Loucy (cell line): Measurements from ENCODE around the gene KNCN.

Experiments
- H2AFZ ChIP-seq: fragments of 200-600 bp; sonication (generic); 2 replicates; pipeline ENCODE4 v1.6.0; 2016; ENCODE audit warnings: antibody characterized with exemption, mild to moderate bottlenecking, low read length, moderate library complexity
- H3F3A ChIP-seq: fragments of 200-600 bp; 2 replicates; pipeline ENCODE4 v1.6.0; 2016; ENCODE audit warnings: antibody characterized with exemption, low read depth, mild to moderate bottlenecking
- H3K27me3 ChIP-seq: fragments of 200-600 bp; sonication (generic); 2 replicates; pipeline ENCODE4 v1.6.1; 2014; ENCODE audit warnings: low read length, mild to moderate bottlenecking; ENCODE audit not compliant: insufficient read depth, poor library complexity, severe bottlenecking
- H3K36me3 ChIP-seq: fragments of 200-600 bp; sonication (generic); 2 replicates; pipeline ENCODE4 v1.6.1; 2016; ENCODE audit warnings: low read length; ENCODE audit not compliant: insufficient read depth
- H3K4me1 ChIP-seq: fragments of 200-600 bp; sonication (generic); 2 replicates; pipeline ENCODE4 v1.5.1; 2014; ENCODE audit warnings: low read length, mild to moderate bottlenecking; ENCODE audit not compliant: insufficient read depth, poor library complexity, severe bottlenecking
- H3K4me2 ChIP-seq: fragments of 200-600 bp; sonication (generic); 2 replicates; pipeline ENCODE4 v1.6.0; 2014; ENCODE audit warnings: antibody characterized with exemption, low read length, low read depth, mild to moderate bottlenecking; ENCODE audit not compliant: poor library complexity, severe bottlenecking
- H3K4me3 ChIP-seq: fragments of 200-600 bp; sonication (generic); 2 replicates; pipeline ENCODE4 v1.5.1; 2014; ENCODE audit warnings: low read length, mild to moderate bottlenecking, mixed read lengths; ENCODE audit not compliant: poor library complexity, severe bottlenecking
- H3K79me2 ChIP-seq: fragments of 200-600 bp; sonication (generic); 2 replicates; pipeline ENCODE4 v1.6.1; 2014; ENCODE audit warnings: low read length; ENCODE audit not compliant: insufficient read depth
- H3K9ac ChIP-seq: fragments of 200-600 bp; sonication (generic); 2 replicates; pipeline ENCODE4 v1.6.0; 2014; ENCODE audit warnings: mild to moderate bottlenecking, low read depth, low read length, moderate library complexity; ENCODE audit not compliant: poor library complexity, severe bottlenecking
- H3K9me2 ChIP-seq: fragments of 200-600 bp; sonication (generic); replicated peaks from 2 replicates; pipeline ENCODE4 v1.6.1; 2016; ENCODE audit warnings: low read depth, low read length, mixed read lengths
- H3K9me3 ChIP-seq: fragments of 200-600 bp; sonication (generic); 2 replicates; pipeline ENCODE4 v1.6.1; 2014; ENCODE audit warnings: mild to moderate bottlenecking, antibody characterized with exemption, low read length, low read depth; ENCODE audit not compliant: insufficient read depth
- H4K20me1 ChIP-seq: fragments of 200-600 bp; sonication (generic); 2 replicates; pipeline ENCODE4 v1.6.0; 2014; ENCODE audit warnings: antibody characterized with exemption, low read length, mild to moderate bottlenecking; ENCODE audit not compliant: insufficient read depth, poor library complexity, severe bottlenecking
- EZH2phosphoT487 ChIP-seq: fragments of 200-600 bp; IDR thresholded peaks from 2 replicates; pipeline ENCODE4 v1.6.1; 2018; ENCODE audit warnings: antibody characterized with exemption, mild to moderate bottlenecking, moderate library complexity, borderline replicate concordance
- TF ChIP-seq, protein P1 (sequence below): fragments of 200-600 bp; sonication (generic); conservative IDR thresholded peaks from 2 replicates; pipeline ENCODE4 v1.5.1; 2014; ENCODE audit warnings: mild to moderate bottlenecking, antibody characterized with exemption, low read length

Gene KNCN

DNA sequence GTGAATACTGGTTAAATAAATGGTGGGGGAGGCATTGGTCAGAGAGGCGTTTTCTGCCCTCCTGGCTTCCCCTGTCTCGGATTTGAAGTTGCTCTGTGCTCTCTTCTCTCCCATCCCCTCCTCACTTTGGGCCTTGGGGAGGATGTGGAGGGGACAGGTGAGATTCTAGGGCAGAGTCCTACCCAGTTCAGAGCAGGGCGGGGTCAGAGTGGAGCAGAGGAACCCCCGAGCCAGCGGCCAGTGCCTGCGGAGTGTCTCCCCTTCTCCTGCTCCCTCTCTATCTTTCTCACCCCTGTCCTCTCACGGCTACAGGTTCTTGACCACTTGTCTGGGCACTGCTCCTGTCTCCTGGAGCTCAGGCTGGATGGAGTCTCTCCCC lies 8.1 kb downstream of the KNCN start:
- Histone ChIP-seq H3K4me2 (no peak overlapping the region), H3K27me3 (no peaks in the 10 kb centered on the region), H2AFZ (no peak overlapping the region)

DNA sequence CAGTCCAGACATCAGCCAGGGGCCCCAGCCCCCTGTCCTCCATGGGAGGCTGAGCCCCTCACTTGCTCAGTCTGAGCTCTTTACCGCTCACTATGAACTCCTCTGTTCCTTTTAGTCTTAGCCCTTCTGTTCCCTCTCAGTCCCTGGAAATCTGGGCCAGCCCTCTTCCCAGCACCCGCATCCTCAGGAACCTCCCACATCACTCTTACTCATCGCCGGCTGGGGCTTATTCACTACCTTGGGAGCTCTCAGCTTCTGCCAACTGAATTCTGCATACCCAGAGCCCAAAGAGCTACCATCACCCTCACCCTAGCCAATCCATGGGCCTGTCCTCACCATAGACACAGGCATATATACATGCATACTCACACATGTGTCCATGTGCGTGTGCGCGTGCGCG lies 11.5 kb downstream of the KNCN start:
- no peak overlapping the region for H3K4me2 ChIP-seq
- no peaks in the 10 kb centered on the region for H3K79me2 ChIP-seq
- H3K27me3 ChIP-seq: no peaks in the 10 kb centered on the region

More for the DNA sequence above, 8.1 kb downstream of the KNCN start:
- Histone ChIP-seq H3K4me3 (no peak overlapping the region), H4K20me1 (no peaks in the 10 kb centered on the region), H3K4me1 (no peaks in the 10 kb centered on the region), H3K36me3 (no peaks in the 10 kb centered on the region), H3F3A (no peaks in the 10 kb centered on the region), H3K79me2 (no peaks in the 10 kb centered on the region), H3K9me3 (no peaks in the 10 kb centered on the region), H3K9me2 (no peaks in the 10 kb centered on the region), H3K9ac (no peak overlapping the region)
- no peak for TF ChIP-seq EZH2phosphoT487
- TF ChIP-seq, protein P1, sequence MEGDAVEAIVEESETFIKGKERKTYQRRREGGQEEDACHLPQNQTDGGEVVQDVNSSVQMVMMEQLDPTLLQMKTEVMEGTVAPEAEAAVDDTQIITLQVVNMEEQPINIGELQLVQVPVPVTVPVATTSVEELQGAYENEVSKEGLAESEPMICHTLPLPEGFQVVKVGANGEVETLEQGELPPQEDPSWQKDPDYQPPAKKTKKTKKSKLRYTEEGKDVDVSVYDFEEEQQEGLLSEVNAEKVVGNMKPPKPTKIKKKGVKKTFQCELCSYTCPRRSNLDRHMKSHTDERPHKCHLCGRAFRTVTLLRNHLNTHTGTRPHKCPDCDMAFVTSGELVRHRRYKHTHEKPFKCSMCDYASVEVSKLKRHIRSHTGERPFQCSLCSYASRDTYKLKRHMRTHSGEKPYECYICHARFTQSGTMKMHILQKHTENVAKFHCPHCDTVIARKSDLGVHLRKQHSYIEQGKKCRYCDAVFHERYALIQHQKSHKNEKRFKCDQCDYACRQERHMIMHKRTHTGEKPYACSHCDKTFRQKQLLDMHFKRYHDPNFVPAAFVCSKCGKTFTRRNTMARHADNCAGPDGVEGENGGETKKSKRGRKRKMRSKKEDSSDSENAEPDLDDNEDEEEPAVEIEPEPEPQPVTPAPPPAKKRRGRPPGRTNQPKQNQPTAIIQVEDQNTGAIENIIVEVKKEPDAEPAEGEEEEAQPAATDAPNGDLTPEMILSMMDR: no peak

DNA sequence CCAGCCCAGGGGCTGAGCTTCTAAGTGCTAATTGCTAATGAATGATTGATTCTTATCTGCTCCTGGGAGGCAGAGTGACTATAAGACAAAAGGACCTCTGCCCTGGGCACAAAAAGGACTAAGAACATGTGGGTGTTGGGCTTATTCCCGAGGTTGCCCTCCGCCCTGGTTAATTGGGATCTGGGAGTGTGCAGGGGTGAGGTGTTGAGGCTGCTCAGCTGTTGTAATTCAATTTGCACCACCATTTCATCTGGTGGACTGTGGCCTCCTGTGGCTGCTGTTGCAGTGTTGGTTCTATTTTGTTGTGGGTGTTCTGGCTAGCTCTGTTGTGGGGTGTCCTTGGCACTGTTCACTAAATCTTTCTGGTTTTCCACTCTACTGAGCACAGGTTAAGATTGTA lies 13.3 kb downstream of the KNCN start:
- H3K9me2 ChIP-seq: no peaks in the 10 kb centered on the region
- no peak overlapping the region for H3K4me2 ChIP-seq
- H3K4me1 ChIP-seq: no peaks in the 10 kb centered on the region
- no peak overlapping the region for H2AFZ ChIP-seq
- H3K27me3 ChIP-seq: no peaks in the 10 kb centered on the region
- no peak overlapping the region for H3K4me3 ChIP-seq
- no peaks in the 10 kb centered on the region for H3K36me3 ChIP-seq
- H4K20me1 ChIP-seq: no peaks in the 10 kb centered on the region
- H3K79me2 ChIP-seq: no peaks in the 10 kb centered on the region
- no peak for TF ChIP-seq EZH2phosphoT487
- TF ChIP-seq, protein P1: no peak
- no peak overlapping the region for H3K9ac ChIP-seq
- H3K9me3 ChIP-seq: no peaks in the 10 kb centered on the region
- H3F3A ChIP-seq: no peaks in the 10 kb centered on the region

More for the DNA sequence above, 11.5 kb downstream of the KNCN start:
- no peaks in the 10 kb centered on the region for H3F3A ChIP-seq
- no peaks in the 10 kb centered on the region for H3K9me2 ChIP-seq
- H3K4me3 ChIP-seq: no peak overlapping the region
- no peak overlapping the region for H2AFZ ChIP-seq
- H3K4me1 ChIP-seq: no peaks in the 10 kb centered on the region
- H4K20me1 ChIP-seq: no peaks in the 10 kb centered on the region
- TF ChIP-seq, protein P1: no peak
- no peak for TF ChIP-seq EZH2phosphoT487
- H3K9me3 ChIP-seq: no peaks in the 10 kb centered on the region
- no peaks in the 10 kb centered on the region for H3K36me3 ChIP-seq
- H3K9ac ChIP-seq: no peak overlapping the region
